Measurements from ENCODE around the gene VPS52.

DNA sequence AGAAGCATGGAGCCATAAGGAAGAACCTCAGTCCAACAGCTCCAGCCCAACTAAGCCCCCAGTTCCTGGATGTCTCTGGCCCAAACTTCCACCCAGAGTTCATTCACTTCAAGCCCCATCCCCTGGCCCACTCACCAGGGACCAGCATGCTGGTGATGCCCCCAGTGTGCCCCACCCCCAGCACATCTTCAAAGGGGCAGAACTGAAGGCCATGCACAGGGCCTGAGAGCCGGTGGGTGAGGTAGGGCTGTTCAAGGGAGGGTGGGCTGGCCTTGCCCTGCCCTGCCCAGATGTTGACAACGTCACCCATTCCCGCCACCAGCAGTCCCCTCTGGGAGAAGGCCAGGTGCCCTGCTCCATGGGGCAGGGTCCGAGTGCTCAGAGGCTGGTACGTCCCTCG is 8.9 kb upstream of the VPS52 start:
- TF ChIP-seq ZNF366 (tag by site-specific recombination; conservative IDR thresholded peaks at IDR 0.05) (no peak), ZNF561 (tag by site-specific recombination; IDR thresholded peaks at IDR 0.05; ENCODE audit: borderline replicate concordance) (no peak), ZBTB26 (tag by site-specific recombination; optimal IDR thresholded peaks at IDR 0.05) (no peak), KLF10 (tag by site-specific recombination; IDR thresholded peaks at IDR 0.05) (no peak)
- TF ChIP-seq, protein P1, sequence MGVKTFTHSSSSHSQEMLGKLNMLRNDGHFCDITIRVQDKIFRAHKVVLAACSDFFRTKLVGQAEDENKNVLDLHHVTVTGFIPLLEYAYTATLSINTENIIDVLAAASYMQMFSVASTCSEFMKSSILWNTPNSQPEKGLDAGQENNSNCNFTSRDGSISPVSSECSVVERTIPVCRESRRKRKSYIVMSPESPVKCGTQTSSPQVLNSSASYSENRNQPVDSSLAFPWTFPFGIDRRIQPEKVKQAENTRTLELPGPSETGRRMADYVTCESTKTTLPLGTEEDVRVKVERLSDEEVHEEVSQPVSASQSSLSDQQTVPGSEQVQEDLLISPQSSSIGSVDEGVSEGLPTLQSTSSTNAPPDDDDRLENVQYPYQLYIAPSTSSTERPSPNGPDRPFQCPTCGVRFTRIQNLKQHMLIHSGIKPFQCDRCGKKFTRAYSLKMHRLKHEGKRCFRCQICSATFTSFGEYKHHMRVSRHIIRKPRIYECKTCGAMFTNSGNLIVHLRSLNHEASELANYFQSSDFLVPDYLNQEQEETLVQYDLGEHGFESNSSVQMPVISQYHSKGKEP (tag by site-specific recombination; IDR thresholded peaks at IDR 0.05), result no peak
